HCT116 (cell line): ENCODE measurements around the gene CEP112.

Source experiments
- EZH2phosphoT487 ChIP-seq: fragments of 200-600 bp; IDR thresholded peaks from 2 replicates; pipeline ENCODE4 v1.6.1; 2018; ENCODE audit warnings: antibody characterized with exemption, borderline replicate concordance
- YY1 ChIP-seq: IDR thresholded peaks from 2 replicates; pipeline ENCODE4 v1.6.1; 2011; ENCODE audit warnings: low read length, low read depth, moderate library complexity, mild to moderate bottlenecking; ENCODE audit not compliant: insufficient replicate concordance; ENCODE audit errors: extremely low read depth
- TF ChIP-seq, protein P1 (sequence below), 3 experiments: fragments of 200-600 bp in 1 of 3; sonication (generic) in 1 of 3; IDR thresholded peaks in 2 of 3; conservative IDR thresholded peaks in 1 of 3; 2 replicates each; pipeline ENCODE4 v1.5.1; 2012 to 2017; ENCODE audit warnings: low read depth in 2 of 3, low read length in 2 of 3, antibody characterized with exemption in 1 of 3, borderline replicate concordance in 1 of 3, control low read depth in 1 of 3, mild to moderate bottlenecking in 1 of 3, mixed read lengths in 1 of 3, mixed run types in 1 of 3, moderate library complexity in 1 of 3; ENCODE audit not compliant: insufficient read depth in 1 of 3
- TF ChIP-seq, protein P2 (sequence below): IDR thresholded peaks from 2 replicates; pipeline ENCODE4 v1.6.1; 2012

DNA sequence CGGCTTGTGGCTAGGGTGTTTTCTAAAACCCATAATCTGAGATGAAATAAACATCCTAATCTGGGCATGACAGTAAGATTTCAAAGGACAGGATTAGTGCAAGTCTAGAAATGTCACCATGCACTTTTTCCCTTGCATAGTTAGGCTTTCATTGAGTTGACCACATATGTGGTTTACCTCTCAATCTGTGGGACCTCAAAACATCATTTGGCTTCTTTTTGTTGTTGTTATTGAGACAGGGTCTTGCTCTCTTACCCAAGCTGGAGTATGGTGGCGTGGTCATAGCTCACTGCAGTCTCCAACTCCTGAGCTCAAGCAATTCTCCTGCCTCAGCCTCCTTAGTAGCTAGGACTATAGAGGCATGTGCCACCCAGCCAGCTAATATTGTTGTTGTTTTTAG, 197.8 kb downstream of the CEP112 start:
- TF ChIP-seq, protein P1, sequence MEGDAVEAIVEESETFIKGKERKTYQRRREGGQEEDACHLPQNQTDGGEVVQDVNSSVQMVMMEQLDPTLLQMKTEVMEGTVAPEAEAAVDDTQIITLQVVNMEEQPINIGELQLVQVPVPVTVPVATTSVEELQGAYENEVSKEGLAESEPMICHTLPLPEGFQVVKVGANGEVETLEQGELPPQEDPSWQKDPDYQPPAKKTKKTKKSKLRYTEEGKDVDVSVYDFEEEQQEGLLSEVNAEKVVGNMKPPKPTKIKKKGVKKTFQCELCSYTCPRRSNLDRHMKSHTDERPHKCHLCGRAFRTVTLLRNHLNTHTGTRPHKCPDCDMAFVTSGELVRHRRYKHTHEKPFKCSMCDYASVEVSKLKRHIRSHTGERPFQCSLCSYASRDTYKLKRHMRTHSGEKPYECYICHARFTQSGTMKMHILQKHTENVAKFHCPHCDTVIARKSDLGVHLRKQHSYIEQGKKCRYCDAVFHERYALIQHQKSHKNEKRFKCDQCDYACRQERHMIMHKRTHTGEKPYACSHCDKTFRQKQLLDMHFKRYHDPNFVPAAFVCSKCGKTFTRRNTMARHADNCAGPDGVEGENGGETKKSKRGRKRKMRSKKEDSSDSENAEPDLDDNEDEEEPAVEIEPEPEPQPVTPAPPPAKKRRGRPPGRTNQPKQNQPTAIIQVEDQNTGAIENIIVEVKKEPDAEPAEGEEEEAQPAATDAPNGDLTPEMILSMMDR (IDR thresholded peaks at IDR 0.05 in 2 of 3, conservative IDR thresholded peaks at IDR 0.05 in 1 of 3; ENCODE audit: borderline replicate concordance in 1 of 3, insufficient read depth in 1 of 3, low read depth in 2 of 3, low read length in 2 of 3) = no peak
- TF ChIP-seq EZH2phosphoT487 (no peak), YY1 (no peak)
- TF ChIP-seq, protein P2, sequence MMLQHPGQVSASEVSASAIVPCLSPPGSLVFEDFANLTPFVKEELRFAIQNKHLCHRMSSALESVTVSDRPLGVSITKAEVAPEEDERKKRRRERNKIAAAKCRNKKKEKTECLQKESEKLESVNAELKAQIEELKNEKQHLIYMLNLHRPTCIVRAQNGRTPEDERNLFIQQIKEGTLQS = no peak
